ENCODE measurements around the gene P2RY6.
A peak's percentile ranks its signal among the peaks of the same experiment; 100 is the strongest.

Gene P2RY6

DNA sequence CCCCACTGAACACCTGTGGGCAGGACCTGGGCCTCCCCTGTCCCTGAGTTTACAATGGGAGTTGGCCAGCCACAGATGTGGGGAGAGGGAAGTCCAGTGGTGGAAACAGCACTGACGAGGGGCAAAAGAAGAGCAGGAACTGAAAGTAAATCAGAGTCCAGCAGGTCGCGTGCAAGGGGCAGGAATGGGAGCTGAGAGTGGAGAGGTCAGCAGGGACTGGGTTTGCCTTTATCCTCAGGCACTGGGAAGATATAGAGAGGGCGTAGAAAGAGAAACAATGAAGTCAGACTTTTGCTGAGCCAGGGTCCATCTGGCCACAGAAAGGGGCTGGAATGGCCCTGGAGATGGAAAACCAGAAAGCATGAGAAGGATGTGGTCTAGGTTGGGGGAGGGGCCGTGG is 8.5 kb downstream of the P2RY6 start:
- DNase-seq (ENCODE audit: low read depth in 2 of 2), result no peak

- no peak for DNase-seq (ENCODE audit: low read depth in 2 of 2)
These were observed 9.1 kb downstream of the P2RY6 start for GRCh38 chr11:73281201-73281741.

DNA sequence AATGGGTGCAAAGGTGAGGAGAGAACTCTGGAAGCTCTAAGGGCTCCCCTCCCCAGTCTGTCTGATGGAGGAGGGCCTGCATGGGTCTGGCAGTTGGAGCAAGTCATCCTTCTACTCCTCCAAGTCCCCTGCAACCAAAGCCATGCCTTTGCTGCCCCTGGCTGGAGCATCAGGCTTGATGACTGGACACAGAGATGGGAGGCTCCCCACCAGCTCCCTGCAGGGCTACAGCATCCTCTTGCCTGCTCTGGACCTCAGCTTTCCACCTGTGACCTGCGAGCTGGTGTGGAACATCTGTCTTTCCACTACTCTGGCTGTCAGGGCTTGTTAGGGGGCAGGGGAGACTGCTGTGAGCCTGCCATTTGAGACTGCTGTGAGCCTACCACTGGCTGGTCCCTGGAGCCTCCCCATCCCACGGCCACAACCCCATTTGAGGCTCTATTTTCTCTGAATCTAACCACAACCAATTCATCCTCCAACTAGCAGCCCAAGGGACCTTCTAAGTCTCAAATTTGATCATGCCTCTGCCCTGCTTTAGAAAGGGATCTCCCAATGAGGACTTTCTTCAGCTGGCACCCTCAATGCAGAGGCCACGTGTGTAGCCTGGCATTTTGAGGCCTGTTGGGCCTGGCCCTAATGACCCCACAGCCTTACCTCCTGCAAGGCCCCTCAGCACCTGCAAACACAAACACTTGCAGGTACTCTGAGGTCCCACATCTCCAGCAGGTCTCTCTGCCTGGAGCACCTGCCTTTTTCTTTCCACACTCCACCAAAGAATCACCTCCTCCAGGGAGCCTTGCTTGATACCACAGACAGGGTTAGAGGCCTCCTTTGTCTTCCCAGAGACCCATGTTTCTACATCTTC is 9.9 kb downstream of the P2RY6 start:
- DNase-seq (ENCODE audit: low read depth in 2 of 2), result no peak

- no peak for DNase-seq (ENCODE audit: low read depth in 2 of 2)
These were observed 11.3 kb downstream of the P2RY6 start for GRCh38 chr11:73283276-73284000.

GRCh38 chr11:73284106-73284505 is 12.0 kb downstream of the P2RY6 start:
- no peak for DNase-seq (ENCODE audit: low read depth in 2 of 2)

DNA sequence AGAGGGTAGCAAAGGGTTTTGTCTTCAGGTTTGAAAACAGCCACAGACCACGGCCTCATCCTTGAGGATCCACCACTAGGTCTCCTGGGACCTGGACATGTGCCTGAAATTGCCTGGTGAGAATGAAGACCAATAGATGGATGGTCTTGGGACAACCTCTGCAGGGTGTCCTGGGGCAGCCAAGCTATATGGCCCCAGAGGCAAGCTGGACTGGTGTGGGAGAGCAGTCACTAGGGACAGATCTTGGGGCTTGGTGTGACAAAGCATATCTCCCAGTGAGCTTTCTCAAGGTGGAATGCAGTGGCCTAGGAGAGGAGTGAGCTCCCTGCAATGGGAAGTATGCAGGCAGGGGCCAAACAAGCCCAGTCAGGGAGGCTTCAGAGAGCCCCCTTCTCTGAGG is 13.6 kb downstream of the P2RY6 start:
- DNase-seq (ENCODE audit: low read depth in 2 of 2), result no peak

- no peak for DNase-seq (ENCODE audit: low read depth in 2 of 2)
These were observed 14.2 kb downstream of the P2RY6 start for GRCh38 chr11:73286240-73286810.

DNA sequence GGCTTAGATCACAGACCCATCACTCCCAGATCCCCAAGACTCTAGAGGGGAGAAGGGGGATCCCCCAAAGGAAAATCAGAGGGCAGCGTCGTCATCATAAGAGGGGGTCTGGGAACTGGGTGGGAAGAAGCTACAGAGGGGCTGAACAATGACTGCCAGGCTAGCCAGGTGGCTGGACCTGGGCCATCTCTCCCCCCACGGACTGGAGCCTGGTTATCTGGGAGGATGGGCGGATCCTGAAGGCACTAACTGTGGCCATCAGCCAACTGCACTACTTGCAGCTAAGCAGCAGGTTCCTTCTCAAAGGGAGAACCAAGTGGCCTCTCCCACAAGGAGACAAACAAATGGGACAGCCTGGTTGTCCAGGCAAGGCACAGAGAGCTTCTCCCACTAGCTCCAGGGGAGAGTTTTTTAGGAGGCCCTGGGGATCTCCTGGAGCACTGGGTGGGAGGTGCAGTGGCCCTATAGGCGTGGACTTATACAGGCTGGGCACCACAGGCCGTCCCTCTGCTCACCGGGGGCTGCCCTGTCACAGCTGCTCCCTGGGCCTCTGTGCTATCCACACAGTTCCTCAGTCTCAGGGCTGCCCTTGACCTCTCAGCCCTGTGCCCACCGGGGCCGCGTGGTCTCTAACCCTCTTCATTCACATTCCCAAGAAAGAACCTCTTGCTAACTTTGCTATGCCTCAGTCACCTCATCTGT is 15.4 kb downstream of the P2RY6 start:
- DNase-seq (ENCODE audit: low read depth in 2 of 2), result no peak

DNA sequence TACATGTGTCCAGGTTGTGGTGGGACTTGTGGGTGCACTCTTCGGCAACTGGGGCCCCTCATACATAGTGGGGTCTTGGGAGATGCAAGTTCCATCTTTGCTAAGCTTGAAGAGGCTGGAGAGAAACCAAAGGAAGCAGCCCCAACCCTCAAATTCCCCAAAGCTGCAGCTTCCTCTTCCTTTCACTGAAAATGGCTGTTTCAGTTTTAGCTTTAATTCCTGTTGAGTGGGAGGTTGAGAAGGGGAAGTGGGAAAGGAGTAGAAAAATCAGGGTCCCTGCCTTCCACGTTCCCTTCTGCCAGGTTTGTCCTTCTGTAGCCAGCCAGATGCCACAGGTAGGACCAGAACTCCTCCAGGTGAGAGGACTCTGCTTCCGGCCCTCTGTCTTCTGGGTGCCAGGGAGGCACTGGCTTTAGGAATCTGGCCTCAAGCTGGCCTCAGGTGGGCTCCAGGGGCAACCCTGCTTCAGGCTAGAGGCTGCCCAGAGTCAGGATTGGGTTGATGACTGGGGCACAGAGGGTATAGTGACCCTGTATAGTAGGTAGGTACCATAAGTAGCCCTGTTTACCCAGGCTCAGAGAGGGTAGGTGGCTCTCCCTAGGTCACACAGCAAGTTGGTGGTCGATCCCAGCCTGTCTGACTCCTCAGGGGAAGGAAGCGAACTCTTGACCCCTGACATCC is 16.2 kb downstream of the P2RY6 start:
- no peak for DNase-seq (ENCODE audit: low read depth in 2 of 2)

- peak in 1 of 2 donors; percentile 21 for DNase-seq (ENCODE audit: low read depth in 2 of 2)
These were observed 17.0 kb downstream of the P2RY6 start for GRCh38 chr11:73288873-73289707.

- no peak for DNase-seq (ENCODE audit: low read depth in 2 of 2)
These were observed 18.4 kb downstream of the P2RY6 start for GRCh38 chr11:73290536-73290935.

DNA sequence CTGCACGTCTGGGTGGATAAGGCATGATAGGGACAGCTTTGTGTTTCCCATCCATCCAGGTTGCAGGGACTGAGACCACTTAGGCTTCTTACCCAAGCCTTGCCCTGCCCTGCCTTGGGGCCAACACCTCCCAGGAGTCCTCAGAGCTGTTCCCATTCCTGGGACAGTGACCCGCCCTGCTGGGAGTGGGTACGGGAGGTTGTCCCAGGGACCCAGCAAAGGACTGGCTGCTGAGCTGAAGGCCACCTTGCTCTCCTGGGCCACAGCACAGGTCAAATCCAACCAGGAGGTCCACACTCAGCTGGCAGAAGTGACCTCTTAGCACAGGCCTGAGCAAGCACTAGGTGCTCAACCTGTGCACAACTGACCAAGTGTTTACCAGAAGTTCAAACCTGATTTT is 19.1 kb downstream of the P2RY6 start:
- no peak for DNase-seq (ENCODE audit: low read depth in 2 of 2)

DNA sequence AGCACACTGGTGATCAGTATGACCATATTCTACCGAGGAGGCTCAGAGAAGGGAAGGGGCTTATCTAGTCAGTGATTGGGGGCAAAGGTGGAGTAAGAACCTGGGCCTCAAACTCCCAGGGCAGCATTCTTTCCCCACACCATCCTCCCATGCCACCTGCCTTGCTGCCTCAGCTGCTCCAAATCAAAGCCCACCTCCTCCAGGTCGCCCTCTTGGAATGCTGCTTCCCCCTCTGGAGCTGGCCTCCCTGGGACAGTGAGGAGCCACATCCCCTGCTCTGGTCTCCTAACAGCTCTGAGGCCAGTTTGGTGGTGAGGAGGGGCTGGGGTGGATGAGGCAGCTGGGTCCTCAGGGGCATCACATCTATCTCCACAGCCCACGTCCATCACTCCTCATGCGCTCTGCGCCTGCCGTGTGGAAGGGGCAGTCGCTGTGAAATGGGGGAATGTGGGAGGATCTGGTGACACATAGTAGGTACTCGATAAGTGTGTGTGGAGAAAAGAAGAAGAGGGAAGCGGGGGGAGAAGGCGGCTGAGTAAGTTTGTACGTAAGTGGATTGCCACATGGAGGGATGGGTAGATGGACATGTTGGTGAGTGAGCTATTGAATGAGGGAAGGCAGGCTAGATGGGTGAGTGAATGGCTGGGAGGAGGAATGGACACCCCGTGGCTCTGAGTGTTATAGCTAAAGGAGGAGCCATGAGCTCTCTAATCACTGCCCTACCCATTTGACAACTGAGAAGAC is 19.8 kb downstream of the P2RY6 start:
- DNase-seq (ENCODE audit: low read depth in 2 of 2), result no peak

DNA sequence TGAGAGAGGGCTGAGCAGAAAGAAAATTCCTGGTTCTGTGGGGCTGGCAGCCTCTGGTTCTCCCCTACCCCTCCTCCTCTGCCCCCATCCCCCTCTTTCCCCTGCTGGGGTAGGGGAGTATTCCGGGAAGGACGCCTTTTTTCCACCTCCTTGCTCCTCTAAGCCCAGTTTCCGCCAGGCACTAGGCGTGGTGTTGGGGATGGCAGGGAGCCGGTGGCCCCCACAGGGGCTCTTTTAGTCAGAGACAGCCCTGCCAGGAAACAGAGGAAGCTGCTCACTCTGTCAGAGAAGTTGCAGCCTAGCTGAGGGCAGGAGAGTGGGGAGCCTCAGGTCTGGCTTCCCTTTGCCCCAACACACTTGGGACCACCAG is 20.4 kb downstream of the P2RY6 start:
- DNase-seq (ENCODE audit: low read depth in 2 of 2), result no peak

DNA sequence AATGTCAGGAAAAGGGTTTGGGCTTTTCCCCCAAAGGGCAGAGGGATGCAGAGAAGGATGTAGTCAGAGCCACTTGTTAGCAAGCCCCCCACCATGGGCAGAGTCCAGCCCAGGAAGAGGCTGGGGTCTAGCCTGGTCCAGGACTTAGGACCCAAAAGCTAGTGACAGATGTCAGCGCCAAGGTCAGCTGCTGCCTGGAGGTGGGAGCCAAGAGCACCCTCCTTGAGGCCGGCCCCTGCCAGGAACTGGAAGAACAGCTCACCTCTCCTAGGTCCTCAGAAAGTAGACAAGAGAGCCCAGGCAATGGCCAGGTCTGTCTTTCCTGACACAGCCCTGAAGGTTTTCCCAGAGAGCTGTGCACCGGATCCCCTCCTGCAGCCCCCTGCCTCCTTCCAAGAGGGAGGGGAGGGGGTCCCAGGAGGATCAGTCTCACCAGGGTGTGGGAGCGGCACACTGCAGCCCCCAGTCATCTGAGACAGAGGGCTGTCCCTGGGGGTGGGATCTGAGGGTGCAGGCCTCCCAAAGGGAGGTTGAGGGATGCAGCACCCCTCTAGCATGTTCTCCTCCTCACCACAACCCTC is 21.3 kb downstream of the P2RY6 start:
- DNase-seq (ENCODE audit: low read depth in 2 of 2), result no peak

- DNase-seq (ENCODE audit: low read depth in 2 of 2), result no peak
These were observed 22.5 kb downstream of the P2RY6 start for GRCh38 chr11:73294604-73295003.

- peak; percentile 59 to 74 for DNase-seq (ENCODE audit: low read depth in 2 of 2)
These were observed 23.3 kb downstream of the P2RY6 start for GRCh38 chr11:73295241-73295995.

DNA sequence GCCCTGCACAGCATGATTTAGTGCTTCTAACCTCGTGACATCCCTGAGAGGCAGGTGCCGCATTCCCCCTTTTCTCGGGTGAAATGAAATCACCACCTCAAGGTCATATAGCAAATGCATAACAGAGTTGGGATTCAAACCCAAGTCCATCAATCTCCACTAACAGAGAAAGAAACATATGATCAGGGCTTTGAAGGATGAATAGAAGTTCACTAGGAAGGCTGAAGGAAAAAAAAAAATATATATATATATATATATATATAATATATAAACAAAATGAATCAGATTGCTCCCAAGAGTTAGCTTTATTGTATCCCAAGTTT is 23.8 kb downstream of the P2RY6 start:
- DNase-seq (ENCODE audit: low read depth in 2 of 2), result no peak

Measured in stimulated activated CD8-positive, alpha-beta memory T cell treated with anti-CD3 and anti-CD28 coated beads, Interleukin-2, amount 100 ng/mL, for 48 hours (primary cell).